Tibial nerve (tissue), 4 donors: ENCODE data around the gene TRPT1.
A peak's percentile ranks its signal among the peaks of the same experiment; 100 is the strongest.

Experiments
- CTCF ChIP-seq, 5 experiments: fragments of 200-600 bp in 3 of 5; fragments of 450-650 bp in 2 of 5; sonication (generic) in 3 of 5; IDR thresholded peaks; one replicate each; pipeline ENCODE4 v1.5.1; 2016 to 2019; ENCODE audit warnings: antibody characterized with exemption in 5 of 5, mild to moderate bottlenecking in 3 of 5, moderate library complexity in 2 of 5
- EP300 ChIP-seq, 2 donors: sonication (generic); formaldehyde crosslinking; IDR thresholded peaks; one replicate each; pipeline ENCODE4 v1.6.1; 2017; ENCODE audit warnings: antibody characterized with exemption in 2 of 2, mild to moderate bottlenecking in 1 of 2
- POLR2A ChIP-seq, 2 donors: fragments of 450-650 bp; IDR thresholded peaks; one replicate each; pipeline ENCODE4 v1.6.1; 2017; ENCODE audit warnings: antibody characterized with exemption in 2 of 2, mild to moderate bottlenecking in 2 of 2, moderate library complexity in 2 of 2

GRCh38 chr11:64207256-64208085 lies 18.5 kb downstream of the TRPT1 start:
- no peak for TF ChIP-seq CTCF (IDR thresholded peaks at IDR 0.05)
- no peak for TF ChIP-seq POLR2A (IDR thresholded peaks at IDR 0.05)
- TF ChIP-seq EP300 (IDR thresholded peaks at IDR 0.05): peak in 1 of 2 donors; percentile 29
